H1 (cell line): ENCODE results near the gene NXNL2. TPM values are rescaled to one million over a fixed set of nuclear protein-coding genes. Genes with fewer than 3 reads are reported as not detected.
A peak's percentile ranks its signal among the peaks of the same experiment; 100 is the strongest.

Source experiments
- CTCF ChIA-PET: fragments of 300-600 bp; sonication (Branson Sonifier 250); formaldehyde crosslinking; loops from one replicate; lab custom pipeline; 2021; ENCODE audit not compliant: partially characterized antibody; lab: Charles Lee
- POLR2A ChIA-PET: fragments of 300-600 bp; sonication (Branson Sonifier 250); formaldehyde crosslinking; loops from one replicate; lab custom pipeline; 2021; ENCODE audit warnings: inconsistent platforms; ENCODE audit not compliant: partially characterized antibody; lab: Charles Lee
- DNase-seq, 2 experiments: peaks; one replicate each; pipeline versions ENCODE4 v3.0.0 to v3.0.0-alpha.2; 2010 to 2022; ENCODE audit warnings: low spot score in 2 of 2, low read depth in 1 of 2, mixed read lengths in 1 of 2
- FAIRE-seq: peaks from 2 replicates; lab custom pipeline; 2011; peaks lifted over from hg19 to GRCh38; lab: Jason Lieb, UNC
- H2AFZ ChIP-seq: 2 replicates; pipeline ENCODE4 v1.8.1; 2012; ENCODE audit warnings: low read length, inconsistent platforms
- H2AK5ac ChIP-seq: 2 replicates; pipeline ENCODE4 v1.6.1; 2013; ENCODE audit warnings: low read depth, low read length
- H2BK120ac ChIP-seq: replicated peaks from 2 replicates; pipeline ENCODE3; 2013; ENCODE audit warnings: low read depth, low read length, inconsistent platforms
- H2BK12ac ChIP-seq: 2 replicates; pipeline ENCODE4 v1.6.1; 2013; ENCODE audit warnings: low read depth, low read length
- H2BK15ac ChIP-seq: 2 replicates; pipeline ENCODE4 v1.6.1; 2013; ENCODE audit warnings: low read length
- H2BK20ac ChIP-seq: 2 replicates; pipeline ENCODE4 v1.6.1; 2013; ENCODE audit warnings: low read length
- H2BK5ac ChIP-seq: 2 replicates; pipeline ENCODE4 v1.6.1; 2013; ENCODE audit warnings: low read depth, low read length
- H3K14ac ChIP-seq: 2 replicates; pipeline ENCODE4 v1.6.1; 2013; ENCODE audit warnings: inconsistent platforms; ENCODE audit not compliant: insufficient read length
- H3K18ac ChIP-seq: 2 replicates; pipeline ENCODE4 v1.6.1; 2013; ENCODE audit warnings: low read length; ENCODE audit errors: extremely low read depth
- H3K23ac ChIP-seq: 2 replicates; pipeline ENCODE4 v1.6.1; 2013; ENCODE audit warnings: inconsistent platforms; ENCODE audit not compliant: insufficient read length
- H3K23me2 ChIP-seq: 2 replicates; pipeline ENCODE4 v1.6.1; 2013; ENCODE audit warnings: low read depth, low read length
- H3K27ac ChIP-seq: 2 replicates; pipeline ENCODE4 v1.6.1; 2011; ENCODE audit warnings: low read depth, low read length, inconsistent platforms
- H3K27me3 ChIP-seq, 4 experiments: replicated peaks in 1 of 4; 1 replicate in 1 of 4; 2 replicates in 3 of 4; pipeline versions ENCODE4 v1.6.1 to v1.8.1; 2011 to 2013; ENCODE audit warnings: low read length in 3 of 4, mild to moderate bottlenecking in 3 of 4, inconsistent platforms in 2 of 4, mixed read lengths in 2 of 4, moderate library complexity in 1 of 4; ENCODE audit not compliant: control insufficient read depth in 3 of 4, insufficient read depth in 3 of 4; ENCODE audit errors: extremely low read depth in 1 of 4
- H3K36me3 ChIP-seq, 4 experiments: 2 replicates each; pipeline versions ENCODE4 v1.6.1 to v1.8.1; 2011 to 2013; ENCODE audit warnings: mild to moderate bottlenecking in 4 of 4, low read length in 3 of 4, moderate library complexity in 2 of 4, control low read depth in 1 of 4, inconsistent platforms in 1 of 4; ENCODE audit not compliant: insufficient read depth in 4 of 4, control insufficient read depth in 2 of 4
- H3K4ac ChIP-seq: replicated peaks from 2 replicates; pipeline ENCODE3; 2013; ENCODE audit warnings: low read length, low read depth, mixed read lengths, inconsistent platforms; ENCODE audit not compliant: insufficient read length
- H3K4me1 ChIP-seq, 4 experiments: replicated peaks in 1 of 4; 1 replicate in 1 of 4; 2 replicates in 3 of 4; pipeline versions ENCODE4 v1.6.1 to v1.8.1; 2011 to 2013; ENCODE audit warnings: low read length in 3 of 4, inconsistent platforms in 2 of 4, mixed read lengths in 1 of 4; ENCODE audit not compliant: insufficient read depth in 4 of 4, control insufficient read depth in 3 of 4
- H3K4me2 ChIP-seq, 2 experiments: 2 replicates each; pipeline versions ENCODE4 v1.6.1 to v1.8.1; 2011 to 2013; ENCODE audit warnings: low read depth in 2 of 2, low read length in 2 of 2, control low read depth in 1 of 2, inconsistent platforms in 1 of 2, mild to moderate bottlenecking in 1 of 2; ENCODE audit not compliant: insufficient read depth in 1 of 2
- H3K4me3 ChIP-seq, 4 experiments: fragments of 200-600, 300-600 bp in 1 of 4; sonication (generic), shearing (Covaris generic), sonication (Bioruptor Twin) in 1 of 4; 2 replicates each; pipeline versions ENCODE4 v1.5.1 to v1.8.1; 2011 to 2016; ENCODE audit warnings: low read length in 4 of 4, low read depth in 3 of 4, control low read depth in 2 of 4, inconsistent platforms in 2 of 4, mild to moderate bottlenecking in 2 of 4, mixed read lengths in 1 of 4, moderate library complexity in 1 of 4; ENCODE audit not compliant: insufficient read depth in 2 of 4; ENCODE audit errors: extremely low read depth in 1 of 4
- H3K56ac ChIP-seq: replicated peaks from 2 replicates; pipeline ENCODE3; 2013; ENCODE audit warnings: low read depth, mild to moderate bottlenecking, mixed read lengths, low read length, inconsistent platforms; ENCODE audit not compliant: insufficient read length
- H3K79me1 ChIP-seq: 2 replicates; pipeline ENCODE4 v1.6.1; 2013; ENCODE audit warnings: low read depth, low read length, control low read depth
- H3K79me2 ChIP-seq, 2 experiments: 2 replicates each; pipeline versions ENCODE4 v1.6.1 to v1.8.1; 2012 to 2013; ENCODE audit warnings: low read length in 2 of 2, mild to moderate bottlenecking in 2 of 2, inconsistent platforms in 1 of 2; ENCODE audit not compliant: insufficient read depth in 2 of 2, control insufficient read depth in 1 of 2
- H3K9ac ChIP-seq, 4 experiments: replicated peaks in 1 of 4; 1 replicate in 1 of 4; 2 replicates in 3 of 4; pipeline versions ENCODE4 v1.6.1 to v1.8.1; 2011 to 2013; ENCODE audit warnings: low read depth in 3 of 4, low read length in 3 of 4, control low read depth in 2 of 4, mild to moderate bottlenecking in 2 of 4, moderate library complexity in 2 of 4, inconsistent platforms in 1 of 4; ENCODE audit errors: extremely low read depth in 1 of 4
- H3K9me3 ChIP-seq, 2 experiments: 2 replicates each; pipeline versions ENCODE4 v1.6.1 to v1.8.1; 2012 to 2013; ENCODE audit warnings: mild to moderate bottlenecking in 2 of 2, moderate library complexity in 2 of 2, control low read depth in 1 of 2, inconsistent platforms in 1 of 2, low read depth in 1 of 2, low read length in 1 of 2, mixed read lengths in 1 of 2; ENCODE audit not compliant: insufficient read depth in 2 of 2
- H4K20me1 ChIP-seq, 2 experiments: replicated peaks in 1 of 2; 2 replicates each; pipeline versions ENCODE3 to v1.8.1; 2011 to 2013; ENCODE audit warnings: inconsistent platforms in 2 of 2, low read length in 2 of 2, mild to moderate bottlenecking in 1 of 2; ENCODE audit not compliant: insufficient read depth in 2 of 2, control insufficient read depth in 1 of 2
- H4K5ac ChIP-seq: 2 replicates; pipeline ENCODE4 v1.6.1; 2013; ENCODE audit warnings: low read length, low read depth, mixed read lengths, inconsistent platforms; ENCODE audit not compliant: insufficient read length
- H4K8ac ChIP-seq: 2 replicates; pipeline ENCODE4 v1.8.0; 2013; ENCODE audit warnings: mild to moderate bottlenecking, moderate library complexity, low read length, inconsistent platforms; ENCODE audit not compliant: insufficient read depth; ENCODE audit errors: extremely low read depth
- H4K91ac ChIP-seq: replicated peaks from 2 replicates; pipeline ENCODE3; 2013; ENCODE audit warnings: low read length, mixed read lengths, inconsistent platforms; ENCODE audit not compliant: insufficient read length
- E2F6 ChIP-seq: IDR thresholded peaks from 2 replicates; pipeline ENCODE4 v1.6.1; 2012; ENCODE audit warnings: inconsistent platforms
- FOSL1 ChIP-seq: IDR thresholded peaks from 2 replicates; pipeline ENCODE4 v1.6.1; 2011; ENCODE audit warnings: mild to moderate bottlenecking, low read depth, low read length, moderate library complexity; ENCODE audit not compliant: insufficient read depth
- GTF2F1 ChIP-seq: IDR thresholded peaks from 2 replicates; pipeline ENCODE4 v1.6.1; 2012; ENCODE audit warnings: low read depth, low read length, improper control_type of control experiment, borderline replicate concordance
- HDAC6 ChIP-seq: IDR thresholded peaks from one replicate; pipeline ENCODE4 v1.7.1; 2012; ENCODE audit warnings: low read depth, mild to moderate bottlenecking, inconsistent platforms, low read length, moderate library complexity
- MAX ChIP-seq: IDR thresholded peaks from 2 replicates; pipeline ENCODE4 v1.6.1; 2012; ENCODE audit warnings: inconsistent platforms
- NANOG ChIP-seq: IDR thresholded peaks from 2 replicates; pipeline ENCODE4 v1.6.1; 2011; ENCODE audit warnings: low read length, low read depth, mild to moderate bottlenecking, inconsistent platforms; ENCODE audit not compliant: insufficient read depth, poor library complexity, severe bottlenecking
- POLR2A ChIP-seq, 2 experiments: IDR thresholded peaks; 1 replicate in 1 of 2; 2 replicates in 1 of 2; pipeline ENCODE4 v1.6.1; 2011; ENCODE audit warnings: low read depth in 2 of 2, low read length in 2 of 2, mild to moderate bottlenecking in 2 of 2; ENCODE audit errors: control extremely low read depth in 1 of 2
- RFX5 ChIP-seq: IDR thresholded peaks from 2 replicates; pipeline ENCODE4 v1.6.1; 2011; ENCODE audit warnings: low read depth, low read length, improper control_type of control experiment, borderline replicate concordance
- SP2 ChIP-seq: IDR thresholded peaks from 2 replicates; pipeline ENCODE4 v1.6.1; 2012; ENCODE audit warnings: mild to moderate bottlenecking, low read length, inconsistent platforms
- SUZ12 ChIP-seq: fragments of 200-600 bp; sonication (generic); IDR thresholded peaks from 2 replicates; pipeline ENCODE4 v1.6.1; 2012; ENCODE audit warnings: mild to moderate bottlenecking, inconsistent platforms, low read length, moderate library complexity, mixed read lengths
- WGBS, 2 experiments: shearing (Covaris generic) in 1 of 2; methylation state at CpG; one replicate each; pipeline versions ENCODE4 v1.1.6 to v1.1.7; 2013 to 2015; ENCODE audit warnings: low lambda C conversion rate in 2 of 2, mixed read lengths in 2 of 2, inconsistent platforms in 1 of 2, low coverage in 1 of 2, missing lambda C conversion rate in 1 of 2; ENCODE audit not compliant: insufficient replicate concordance in 2 of 2, insufficient coverage in 1 of 2, insufficient read length in 1 of 2; ENCODE audit errors: extremely low coverage in 1 of 2, missing lambda C conversion rate in 1 of 2; 5-methylcytosine and 5-hydroxymethylcytosine counted together
- polyA plus RNA-seq, 7 experiments: library from polyadenylated mRNA; depleted of rRNA in 3 of 7; stranded (reverse) in 5 of 7; unstranded in 2 of 7; fragments of >200 nt in 5 of 7; fragments of 200-250 nt in 2 of 7; gene quantifications; 1 replicate in 5 of 7; 2 replicates in 1 of 7; 4 replicates in 1 of 7; pipeline versions ENCODE4 v1.2.1 to v1.2.3, GENCODE V29; 2011 to 2013; ENCODE audit warnings: missing spikeins in 2 of 7, mixed read lengths in 2 of 7
- total RNA-seq: library from RNA; stranded (reverse); fragmentation: NEBNext Ultra II Directional; extraction: Animal tissue kit (Norgen Biotek cat#: 25700); gene quantifications from 2 replicates; pipeline ENCODE4 v1.2.1, GENCODE V29; 2021

Gene NXNL2
- total and polyA plus RNA-seq, 2 of the 8 experiments (the other 6 are each of a cell fraction or from before 2014, with no cell fraction given): 1.9 to 2.6 TPM

- Histone ChIP-seq H3K79me2 (no peaks in the 10 kb centered on the region), H3K18ac (no peak overlapping the region), H4K8ac (no peak overlapping the region), H3K9ac (no peak overlapping the region), H3K4ac (no peak overlapping the region), H3K79me1 (no peaks in the 10 kb centered on the region), H3K9me3 (no peaks in the 10 kb centered on the region), H3K56ac (no peak overlapping the region), H3K4me3 (no peak overlapping the region), H2AFZ (no peak overlapping the region), H2BK120ac (no peak overlapping the region), H3K4me2 (no peak overlapping the region), H3K27ac (no peak overlapping the region), H4K20me1 (no peaks in the 10 kb centered on the region), H3K36me3 (no peaks in the 10 kb centered on the region), H4K5ac (no peak overlapping the region), H3K27me3 (no peaks in the 10 kb centered on the region), H3K4me1 (peaks cover 0 to 9% (median 5%) of the 10 kb centered on the region in 4 experiments; a peak in 5 of 7 replicates), H2BK12ac (0 out of 2 replicates have a peak overlapping the region, but pooled peaks have one; percentile 43), H3K14ac (no peak overlapping the region), H2BK5ac (no peak overlapping the region), H2BK20ac (no peak overlapping the region), H3K23ac (no peak overlapping the region), H2AK5ac (no peak overlapping the region), H2BK15ac (no peak overlapping the region), H4K91ac (no peak overlapping the region), H3K23me2 (no peaks in the 10 kb centered on the region)
- DNase-seq: no peak
- POLR2A ChIA-PET: interaction anchor here (1.9 kb wide), 1 partner anchor 11 kb away, joined by 21 read pairs; the partner anchor contains the start of gene NXNL2
- CTCF ChIA-PET: interaction anchor here (2.1 kb wide), 1 partner anchor 10 kb away, joined by 18 read pairs; no protein-coding TSS in a partner anchor
- WGBS, 2 experiments: 93% methylated on average over 4 of the region's 4 CpGs; no CpG with 5 or more reads in 1 of the 2 experiments
- no peak for FAIRE-seq
- no peak for TF ChIP-seq RFX5
- TF ChIP-seq HDAC6: no peak
- TF ChIP-seq NANOG: no peak
- no peak for TF ChIP-seq SUZ12
- no peak for TF ChIP-seq FOSL1
- no peak for TF ChIP-seq MAX
- TF ChIP-seq E2F6: no peak
- no peak for TF ChIP-seq GTF2F1
- no peak for TF ChIP-seq POLR2A (IDR thresholded peaks at IDR 0.05; ENCODE audit: control extremely low read depth in 1 of 2, low read depth in 2 of 2, low read length in 2 of 2)
- TF ChIP-seq SP2: no peak
These were observed 12.6 kb upstream of the NXNL2 start for GRCh38 chr9:88522360-88522759.
